Sigmoid colon (tissue), 7 donors: ENCODE results near the gene NTHL1. TPM values are rescaled to one million over a fixed set of nuclear protein-coding genes. Genes with fewer than 3 reads are reported as not detected.

Experiments used
- DNase-seq: peaks from one replicate; pipeline ENCODE4 v3.0.0-alpha.2; 2019
- H3K27ac ChIP-seq, 4 donors: fragments of 200-600 bp; sonication (generic); one replicate each; pipeline ENCODE4 v1.5.1; 2016 to 2019; ENCODE audit warnings: mild to moderate bottlenecking in 1 of 4
- H3K27me3 ChIP-seq, 3 donors: fragments of 200-600 bp; sonication (generic); one replicate each; pipeline ENCODE4 v1.5.1; 2019; ENCODE audit warnings: mild to moderate bottlenecking in 1 of 3
- H3K36me3 ChIP-seq, 4 donors: fragments of 200-600 bp; sonication (generic); one replicate each; pipeline ENCODE4 v1.5.1; 2016 to 2019
- H3K4me1 ChIP-seq, 4 donors: fragments of 200-600 bp; sonication (generic); one replicate each; pipeline ENCODE4 v1.5.1; 2017 to 2019
- H3K4me3 ChIP-seq, 4 donors: fragments of 200-600 bp; sonication (generic); one replicate each; pipeline ENCODE4 v1.5.1; 2017 to 2019; ENCODE audit warnings: mild to moderate bottlenecking in 2 of 4, moderate library complexity in 1 of 4
- H3K9me3 ChIP-seq, 4 donors: fragments of 200-600 bp in 3 of 4; sonication (generic) in 3 of 4; one replicate each; pipeline versions ENCODE4 v1.5.1 to v1.6.1; 2013 to 2019
- CTCF ChIP-seq, 4 experiments: fragments of 450-650 bp in 3 of 4; fragments of 200-600 bp in 1 of 4; IDR thresholded peaks; one replicate each; pipeline ENCODE4 v1.5.1; 2016 to 2019; ENCODE audit warnings: antibody characterized with exemption in 4 of 4, mild to moderate bottlenecking in 3 of 4, moderate library complexity in 2 of 4
- EP300 ChIP-seq, 4 donors: sonication (generic); formaldehyde crosslinking; IDR thresholded peaks; one replicate each; pipeline ENCODE4 v1.6.1; 2017; ENCODE audit warnings: antibody characterized with exemption in 4 of 4
- POLR2A ChIP-seq, 2 donors: fragments of 450-650 bp; IDR thresholded peaks; one replicate each; pipeline ENCODE4 v1.6.1; 2016; ENCODE audit warnings: antibody characterized with exemption in 2 of 2, mild to moderate bottlenecking in 2 of 2, moderate library complexity in 2 of 2
- POLR2AphosphoS5 ChIP-seq, 4 donors: sonication (generic); formaldehyde crosslinking; IDR thresholded peaks; one replicate each; pipeline ENCODE4 v1.6.1; 2017; ENCODE audit warnings: antibody characterized with exemption in 4 of 4
- WGBS, 2 donors: extraction: QIAGEN DNeasy Blood & Tissue Kit; methylation state at CpG; one replicate each; pipeline ENCODE4 v1.1.7; 2013; 5-methylcytosine and 5-hydroxymethylcytosine counted together
- intact Hi-C: fragments of 100-400 bp; cut with DNase I; formaldehyde crosslinking; loops from one replicate; pipeline ENCODE4 v1.15.1; 2023
- polyA plus RNA-seq, 3 donors: library from polyadenylated mRNA; stranded (reverse); fragments of 200-250 nt; gene quantifications; one replicate each; pipeline ENCODE4 v1.2.3, GENCODE V29; 2013
- total RNA-seq, 4 donors: library from RNA; depleted of rRNA; stranded (reverse); fragments of >200 nt; gene quantifications; one replicate each; pipeline ENCODE4 v1.1.0, GENCODE V29; 2016
- donor health status: healthy with polysubstance abuse.
- donor health status: Bipolar disorder and iron deficiency.
- donor health status: healthy.

The NTHL1 gene
- total and polyA plus RNA-seq, 7 donors: 18.4 to 44.5 (median 28.5) TPM

- no peak for DNase-seq
- no peaks in the 10 kb centered on the region for H3K9me3 ChIP-seq
- peaks cover 11 to 81% (median 36%) of the 10 kb centered on the region in 4 donors for H3K36me3 ChIP-seq
- peaks cover 0 to 27% (median 22%) of the 10 kb centered on the region in 4 donors for H3K4me1 ChIP-seq
- H3K27ac ChIP-seq: peak overlapping the region in 3 of 4 donors; percentile 42 to 61 (median 54)
- TF ChIP-seq POLR2A (IDR thresholded peaks at IDR 0.05): no peak
- TF ChIP-seq POLR2AphosphoS5 (IDR thresholded peaks at IDR 0.05): no peak
- TF ChIP-seq EP300 (IDR thresholded peaks at IDR 0.05): no peak
- TF ChIP-seq CTCF (IDR thresholded peaks at IDR 0.05): no peak
- no peak overlapping the region for H3K4me3 ChIP-seq
- intact Hi-C loops: no loop called here
- no peaks in the 10 kb centered on the region for H3K27me3 ChIP-seq
- WGBS, 2 donors: 95% methylated on average over 44 of the region's 44 CpGs
These were observed 36.5 kb upstream of the NTHL1 start for GRCh38 chr16:2083876-2084780.

GRCh38 chr16:2083409-2083808, 35.8 kb upstream of the NTHL1 start:
- H3K36me3 ChIP-seq: peaks cover 13 to 81% (median 38%) of the 10 kb centered on the region in 4 donors
- H3K9me3 ChIP-seq: no peaks in the 10 kb centered on the region
- H3K27me3 ChIP-seq: no peaks in the 10 kb centered on the region
- TF ChIP-seq CTCF (IDR thresholded peaks at IDR 0.05) (no peak), POLR2AphosphoS5 (IDR thresholded peaks at IDR 0.05) (peak in 1 of 4 donors; percentile 0)
- intact Hi-C loops: no loop called here
- H3K4me1 ChIP-seq: peaks cover 0 to 27% (median 22%) of the 10 kb centered on the region in 4 donors
- no peak for DNase-seq
- H3K4me3 ChIP-seq: no peak overlapping the region
- 86 to 91% methylated on average over 19 of the region's 19 CpGs for WGBS, 2 donors
- peak overlapping the region in 3 of 4 donors; percentile 42 to 61 (median 54) for H3K27ac ChIP-seq

- WGBS, 2 donors: 62 to 83% methylated on average over 16 of the region's 16 CpGs
- Histone ChIP-seq H3K27ac (peak overlapping the region; percentile 42 to 61 (median 50)), H3K27me3 (no peaks in the 10 kb centered on the region), H3K4me3 (no peak overlapping the region), H3K9me3 (no peaks in the 10 kb centered on the region), H3K36me3 (peaks cover 13 to 81% (median 36%) of the 10 kb centered on the region in 4 donors), H3K4me1 (peaks cover 0 to 27% (median 22%) of the 10 kb centered on the region in 4 donors)
- DNase-seq: no peak
- intact Hi-C loops: no loop called here
- TF ChIP-seq POLR2AphosphoS5 (IDR thresholded peaks at IDR 0.05): peak in 1 of 4 donors; percentile 3
- no peak for TF ChIP-seq EP300 (IDR thresholded peaks at IDR 0.05)
These were observed 35.3 kb upstream of the NTHL1 start for GRCh38 chr16:2082983-2083364.

- no peak for TF ChIP-seq POLR2A (IDR thresholded peaks at IDR 0.05)
- peak in 3 of 4 donors; percentile 31 to 42 (median 36) for TF ChIP-seq POLR2AphosphoS5 (IDR thresholded peaks at IDR 0.05)
- WGBS, 2 donors: 72 to 78% methylated on average over 32 of the region's 32 CpGs
- Histone ChIP-seq H3K36me3 (peaks cover 13 to 81% (median 38%) of the 10 kb centered on the region in 4 donors), H3K4me1 (peaks cover 0 to 27% (median 22%) of the 10 kb centered on the region in 4 donors), H3K27ac (peak overlapping the region; percentile 42 to 61 (median 50)), H3K27me3 (no peaks in the 10 kb centered on the region), H3K9me3 (no peaks in the 10 kb centered on the region), H3K4me3 (no peak overlapping the region)
- intact Hi-C loops: no loop called here
- DNase-seq: peak; percentile 85
These were observed 34.7 kb upstream of the NTHL1 start for GRCh38 chr16:2082171-2082982.

- Histone ChIP-seq H3K4me3 (no peak overlapping the region), H3K27ac (peak overlapping the region; percentile 42 to 61 (median 50)), H3K9me3 (no peaks in the 10 kb centered on the region), H3K36me3 (peaks cover 13 to 81% (median 39%) of the 10 kb centered on the region in 4 donors), H3K4me1 (peaks cover 0 to 27% (median 22%) of the 10 kb centered on the region in 4 donors), H3K27me3 (no peaks in the 10 kb centered on the region)
- DNase-seq: no peak
- 89 to 93% methylated on average over 35 of the region's 35 CpGs for WGBS, 2 donors
- intact Hi-C loops: no loop called here
- TF ChIP-seq EP300 (IDR thresholded peaks at IDR 0.05): no peak
- TF ChIP-seq POLR2AphosphoS5 (IDR thresholded peaks at IDR 0.05): no peak
- no peak for TF ChIP-seq CTCF (IDR thresholded peaks at IDR 0.05)
- TF ChIP-seq POLR2A (IDR thresholded peaks at IDR 0.05): no peak
These were observed 33.8 kb upstream of the NTHL1 start for GRCh38 chr16:2081201-2082084.
